Neural crest cell (in vitro differentiated cells): ENCODE data around the gene ANKRD40CL. TPM values are rescaled to one million over a fixed set of nuclear protein-coding genes. Genes with fewer than 3 reads are reported as not detected.

ENCODE experiments used
- DNase-seq: peaks from one replicate; pipeline ENCODE4 v3.0.0; 2021; ENCODE audit warnings: low read depth, mixed read lengths, low spot score
- H3K27ac Mint-ChIP-seq: one replicate; pipeline ENCODE4 v1.8.0; 2021; ENCODE audit warnings: mild to moderate bottlenecking, mixed read lengths; ENCODE audit not compliant: unreplicated experiment
- H3K27me3 Mint-ChIP-seq: 2 replicates; pipeline ENCODE4 v1.8.0; 2021; ENCODE audit warnings: low read depth, mild to moderate bottlenecking, mixed read lengths
- H3K36me3 Mint-ChIP-seq: 2 replicates; pipeline ENCODE4 v1.8.0; 2021; ENCODE audit warnings: low read depth, mild to moderate bottlenecking, mixed read lengths
- H3K4me1 Mint-ChIP-seq: 2 replicates; pipeline ENCODE4 v1.8.0; 2021; ENCODE audit warnings: mixed read lengths
- H3K4me3 Mint-ChIP-seq: one replicate; pipeline ENCODE4 v1.8.0; 2021; ENCODE audit warnings: mild to moderate bottlenecking, mixed read lengths
- H3K9me3 Mint-ChIP-seq: 2 replicates; pipeline ENCODE4 v1.8.0; 2021; ENCODE audit warnings: mixed read lengths
- total RNA-seq: library from RNA; stranded (reverse); gene quantifications from 2 replicates; pipeline ENCODE4 v1.2.1, GENCODE V29; 2021
- TF ChIP-seq, protein P1 (sequence below): fragments of 200-600 bp; sonication (generic); conservative IDR thresholded peaks from 2 replicates; pipeline ENCODE4 v1.5.0; 2021; ENCODE audit warnings: antibody characterized with exemption, mild to moderate bottlenecking

The ANKRD40CL gene
- total RNA-seq, 1 donor from 2014 or later = not detected

DNA sequence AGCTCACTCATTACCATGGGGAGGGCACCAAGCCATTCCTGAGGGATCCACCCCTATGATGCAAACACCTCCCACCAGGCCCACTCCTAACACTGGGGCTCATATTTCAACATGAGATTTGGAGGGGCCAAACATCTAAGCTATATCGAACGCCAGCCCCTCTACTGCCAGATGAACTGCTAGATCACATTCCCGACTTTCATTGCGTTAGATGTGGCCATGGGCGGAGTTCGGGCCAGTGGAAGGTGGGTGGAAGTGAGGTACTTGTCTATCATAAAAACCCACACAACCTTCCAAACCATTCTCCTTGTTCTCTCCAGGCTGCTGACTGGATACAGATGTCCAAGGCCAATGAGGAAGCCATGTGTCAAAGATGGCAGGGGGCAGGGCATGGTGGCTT lies 27.0 kb upstream of the ANKRD40CL start:
- Mint-ChIP-seq H3K4me3 (no peak overlapping the region), H3K27me3 (no peaks in the 10 kb centered on the region), H3K9me3 (no peaks in the 10 kb centered on the region), H3K27ac (no peak overlapping the region), H3K36me3 (no peaks in the 10 kb centered on the region), H3K4me1 (peaks cover 7% of the 10 kb centered on the region)
- TF ChIP-seq, protein P1, sequence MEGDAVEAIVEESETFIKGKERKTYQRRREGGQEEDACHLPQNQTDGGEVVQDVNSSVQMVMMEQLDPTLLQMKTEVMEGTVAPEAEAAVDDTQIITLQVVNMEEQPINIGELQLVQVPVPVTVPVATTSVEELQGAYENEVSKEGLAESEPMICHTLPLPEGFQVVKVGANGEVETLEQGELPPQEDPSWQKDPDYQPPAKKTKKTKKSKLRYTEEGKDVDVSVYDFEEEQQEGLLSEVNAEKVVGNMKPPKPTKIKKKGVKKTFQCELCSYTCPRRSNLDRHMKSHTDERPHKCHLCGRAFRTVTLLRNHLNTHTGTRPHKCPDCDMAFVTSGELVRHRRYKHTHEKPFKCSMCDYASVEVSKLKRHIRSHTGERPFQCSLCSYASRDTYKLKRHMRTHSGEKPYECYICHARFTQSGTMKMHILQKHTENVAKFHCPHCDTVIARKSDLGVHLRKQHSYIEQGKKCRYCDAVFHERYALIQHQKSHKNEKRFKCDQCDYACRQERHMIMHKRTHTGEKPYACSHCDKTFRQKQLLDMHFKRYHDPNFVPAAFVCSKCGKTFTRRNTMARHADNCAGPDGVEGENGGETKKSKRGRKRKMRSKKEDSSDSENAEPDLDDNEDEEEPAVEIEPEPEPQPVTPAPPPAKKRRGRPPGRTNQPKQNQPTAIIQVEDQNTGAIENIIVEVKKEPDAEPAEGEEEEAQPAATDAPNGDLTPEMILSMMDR = no peak
- DNase-seq = no peak

DNA sequence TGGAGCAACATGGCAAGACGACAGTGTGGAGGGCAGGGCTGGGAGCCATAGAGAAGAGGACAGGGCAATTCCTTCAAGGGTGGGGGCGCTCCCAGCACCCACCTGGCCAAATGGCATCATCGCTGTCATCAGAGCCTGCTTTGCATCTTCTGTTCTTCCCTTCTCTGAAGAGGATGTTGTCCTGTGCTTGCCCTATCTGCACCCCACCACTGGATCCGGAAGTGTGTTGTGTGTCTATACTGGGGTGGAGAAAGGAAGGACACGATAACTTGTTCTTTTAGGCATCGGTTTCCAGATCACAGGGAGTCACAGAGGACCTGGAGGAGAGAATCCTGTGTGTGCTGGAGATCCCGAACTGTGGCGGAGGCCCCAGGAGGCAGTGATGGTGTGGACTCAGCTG lies 25.7 kb upstream of the ANKRD40CL start:
- no peak for DNase-seq
- TF ChIP-seq, protein P1 = no peak
- Mint-ChIP-seq H3K9me3 (no peaks in the 10 kb centered on the region), H3K4me3 (no peak overlapping the region), H3K27me3 (no peaks in the 10 kb centered on the region), H3K36me3 (no peaks in the 10 kb centered on the region), H3K4me1 (peaks cover 7% of the 10 kb centered on the region), H3K27ac (no peak overlapping the region)

DNA sequence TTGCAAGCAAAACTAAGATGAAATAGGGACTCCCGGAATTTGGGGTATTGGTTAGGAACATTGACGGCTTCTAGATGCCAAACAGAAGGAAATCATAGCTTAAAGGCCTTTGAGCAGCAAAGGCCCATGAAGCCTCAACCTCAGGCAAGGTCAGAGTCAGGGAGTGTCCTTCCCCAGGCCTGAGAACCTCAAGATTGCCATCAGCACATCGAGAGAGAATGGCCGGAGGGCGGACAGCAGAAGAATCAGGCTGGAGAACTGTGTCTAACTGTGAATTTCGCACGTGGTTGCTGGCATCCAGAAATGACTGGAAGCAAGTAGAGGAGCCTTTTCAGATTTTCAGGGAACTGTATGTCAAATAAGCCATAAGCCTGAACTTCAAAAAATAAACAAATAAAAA lies 24.8 kb upstream of the ANKRD40CL start:
- DNase-seq = no peak
- TF ChIP-seq, protein P1 = no peak
- peaks cover 7% of the 10 kb centered on the region for H3K4me1 Mint-ChIP-seq
- H3K4me3 Mint-ChIP-seq = no peak overlapping the region
- H3K27ac Mint-ChIP-seq = no peak overlapping the region
- no peaks in the 10 kb centered on the region for H3K36me3 Mint-ChIP-seq
- no peaks in the 10 kb centered on the region for H3K27me3 Mint-ChIP-seq
- H3K9me3 Mint-ChIP-seq = no peaks in the 10 kb centered on the region

DNA sequence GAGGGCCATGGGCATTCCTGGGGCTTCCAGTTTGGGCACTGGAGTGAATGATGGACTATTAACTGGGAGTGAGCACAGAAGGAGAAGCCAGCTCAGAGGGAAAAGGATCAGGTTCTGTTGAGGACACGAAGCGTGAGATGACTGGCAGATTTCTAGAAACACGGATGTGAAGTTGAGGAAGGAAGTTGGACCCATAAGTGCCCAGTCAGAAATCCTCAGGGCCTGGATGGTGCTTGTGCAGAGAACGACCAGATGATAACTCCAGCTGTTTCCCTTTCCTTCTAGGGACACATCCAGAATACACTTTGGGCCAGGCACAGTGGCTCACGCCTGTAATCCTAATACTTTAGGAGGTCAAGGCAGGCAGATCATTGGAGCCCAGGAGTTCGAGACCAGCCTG lies 23.3 kb upstream of the ANKRD40CL start:
- Mint-ChIP-seq H3K36me3 (no peaks in the 10 kb centered on the region), H3K27me3 (no peaks in the 10 kb centered on the region), H3K9me3 (no peaks in the 10 kb centered on the region), H3K27ac (peak overlapping the region; percentile 0), H3K4me3 (no peak overlapping the region), H3K4me1 (peaks cover 7% of the 10 kb centered on the region)
- TF ChIP-seq, protein P1 = no peak
- DNase-seq = no peak

DNA sequence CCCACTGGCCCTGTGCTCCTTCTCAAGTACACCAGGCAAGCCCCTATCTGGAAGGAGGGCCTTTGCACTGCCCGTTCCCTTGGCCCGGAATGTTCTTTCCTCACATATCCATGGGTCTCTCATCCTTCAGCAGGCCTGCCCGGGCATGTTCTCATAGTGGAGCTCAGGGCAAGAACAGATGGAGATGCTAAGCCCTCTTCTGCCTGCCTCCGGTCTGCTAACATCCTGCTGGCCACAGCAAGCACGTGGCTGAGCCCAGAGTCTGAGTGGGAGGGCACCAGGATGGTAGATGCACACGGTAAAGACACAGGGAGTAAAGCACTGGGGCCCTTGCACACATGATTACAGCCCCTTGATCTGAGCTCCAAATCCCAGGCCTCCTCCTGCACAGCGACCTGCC lies 19.8 kb upstream of the ANKRD40CL start:
- H3K36me3 Mint-ChIP-seq = no peaks in the 10 kb centered on the region
- no peaks in the 10 kb centered on the region for H3K9me3 Mint-ChIP-seq
- TF ChIP-seq, protein P1 = no peak
- H3K4me3 Mint-ChIP-seq = no peak overlapping the region
- H3K4me1 Mint-ChIP-seq = peaks cover 12% of the 10 kb centered on the region
- H3K27ac Mint-ChIP-seq = peak overlapping the region; percentile 74
- DNase-seq = no peak
- no peaks in the 10 kb centered on the region for H3K27me3 Mint-ChIP-seq
